Fibroblast of skin of right biceps (primary cell): ENCODE measurements around the gene PTPRK.
A peak's percentile ranks its signal among the peaks of the same experiment; 100 is the strongest.
"Not testable (repeated sequence)": the region's sequence is repeated elsewhere in the genome, so short reads cannot be mapped to it uniquely, and the experiment has no call there.

Source experiments
- DNase-seq: peaks from one replicate; pipeline ENCODE4 v3.0.0-alpha.2; 2013

Gene PTPRK

DNA sequence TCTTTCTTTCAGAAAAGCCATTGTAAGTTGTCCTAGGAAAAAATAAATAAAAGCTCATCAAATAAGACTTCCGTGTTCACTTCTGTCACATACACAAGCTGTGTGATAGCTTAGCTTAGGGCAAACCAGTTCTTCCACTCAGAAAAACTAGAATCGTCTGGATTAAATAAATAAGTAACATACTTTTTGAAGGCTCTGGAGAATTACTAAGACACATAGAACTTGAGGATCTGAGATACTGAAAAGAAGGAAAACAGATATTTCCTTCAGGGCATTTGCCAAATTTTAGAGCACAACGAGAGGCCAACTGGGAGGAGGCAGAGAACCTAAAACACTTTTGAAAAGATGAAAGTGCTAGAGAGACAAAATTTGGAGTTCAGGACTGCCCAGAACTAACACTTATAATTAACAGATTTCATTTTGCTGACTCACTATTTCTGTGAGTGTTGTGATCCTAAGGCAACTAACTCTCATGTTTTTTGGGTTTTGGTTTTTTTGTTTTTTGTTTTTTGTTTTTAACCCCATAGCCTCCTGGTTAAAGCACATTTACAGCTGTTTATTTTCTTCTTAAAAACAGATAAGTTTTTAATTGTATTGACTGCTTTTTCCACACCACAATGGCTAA lies 580.8 kb downstream of the PTPRK start:
- DNase-seq = peak; percentile 15

DNA sequence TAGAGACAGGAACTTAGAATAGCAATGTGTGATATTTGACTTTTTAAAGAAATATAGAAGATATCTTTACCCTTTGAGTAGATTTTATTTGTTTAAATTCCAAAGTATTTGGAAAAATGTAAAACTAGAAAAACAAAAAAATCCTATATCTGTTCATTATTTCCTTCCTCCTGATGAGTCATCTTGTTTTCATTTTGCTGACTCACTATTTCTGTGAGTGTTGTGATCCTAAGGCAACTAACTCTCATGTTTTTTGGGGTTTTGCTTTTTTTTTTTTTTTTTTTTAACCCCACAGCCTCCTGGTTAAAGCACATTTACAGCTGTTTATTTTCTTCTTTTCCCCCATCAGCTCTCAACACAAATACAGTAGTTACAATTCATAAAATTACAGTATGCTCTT lies 581.7 kb downstream of the PTPRK start:
- DNase-seq = peak; percentile 76

GRCh38 chr6:127937747-127938146 lies 582.7 kb downstream of the PTPRK start:
- DNase-seq = no peak

DNA sequence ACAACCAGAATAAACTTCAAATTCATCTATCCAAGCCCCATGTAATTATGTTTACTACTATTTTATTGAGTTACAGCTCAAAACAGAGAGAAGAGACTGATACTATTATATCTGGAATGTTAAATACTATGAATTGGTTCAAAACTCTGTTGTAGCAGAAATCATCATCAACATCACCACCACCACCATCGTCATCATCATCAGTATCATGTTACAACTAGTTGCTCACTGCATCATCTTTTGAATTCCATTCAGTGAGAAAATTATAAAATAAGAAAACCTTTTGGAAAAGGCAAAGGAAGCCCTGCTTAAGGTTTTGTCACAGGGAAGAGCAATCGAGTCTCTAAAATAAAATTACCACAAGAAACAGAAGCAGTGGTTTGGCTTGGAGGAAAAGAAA lies 583.3 kb downstream of the PTPRK start:
- DNase-seq = peak; percentile 22

DNA sequence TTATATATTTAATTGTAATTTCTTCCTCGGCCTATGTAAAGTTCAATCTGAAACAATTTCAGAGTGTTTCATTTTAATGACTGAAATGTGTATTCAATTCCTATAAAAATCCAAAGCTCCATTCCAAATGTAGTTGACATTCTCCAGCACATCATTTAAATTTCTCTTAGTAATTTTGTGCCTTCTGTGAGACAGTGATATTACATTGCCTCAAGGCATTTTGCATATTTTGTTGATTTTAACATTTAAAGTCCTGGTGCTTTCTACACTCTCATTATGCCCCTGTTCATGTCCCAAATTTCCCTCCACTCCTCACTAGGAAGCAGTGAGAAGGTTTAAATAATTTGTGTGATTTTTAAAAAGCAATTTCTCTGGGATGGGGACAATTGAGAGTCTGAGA lies 585.4 kb downstream of the PTPRK start:
- no peak for DNase-seq

DNA sequence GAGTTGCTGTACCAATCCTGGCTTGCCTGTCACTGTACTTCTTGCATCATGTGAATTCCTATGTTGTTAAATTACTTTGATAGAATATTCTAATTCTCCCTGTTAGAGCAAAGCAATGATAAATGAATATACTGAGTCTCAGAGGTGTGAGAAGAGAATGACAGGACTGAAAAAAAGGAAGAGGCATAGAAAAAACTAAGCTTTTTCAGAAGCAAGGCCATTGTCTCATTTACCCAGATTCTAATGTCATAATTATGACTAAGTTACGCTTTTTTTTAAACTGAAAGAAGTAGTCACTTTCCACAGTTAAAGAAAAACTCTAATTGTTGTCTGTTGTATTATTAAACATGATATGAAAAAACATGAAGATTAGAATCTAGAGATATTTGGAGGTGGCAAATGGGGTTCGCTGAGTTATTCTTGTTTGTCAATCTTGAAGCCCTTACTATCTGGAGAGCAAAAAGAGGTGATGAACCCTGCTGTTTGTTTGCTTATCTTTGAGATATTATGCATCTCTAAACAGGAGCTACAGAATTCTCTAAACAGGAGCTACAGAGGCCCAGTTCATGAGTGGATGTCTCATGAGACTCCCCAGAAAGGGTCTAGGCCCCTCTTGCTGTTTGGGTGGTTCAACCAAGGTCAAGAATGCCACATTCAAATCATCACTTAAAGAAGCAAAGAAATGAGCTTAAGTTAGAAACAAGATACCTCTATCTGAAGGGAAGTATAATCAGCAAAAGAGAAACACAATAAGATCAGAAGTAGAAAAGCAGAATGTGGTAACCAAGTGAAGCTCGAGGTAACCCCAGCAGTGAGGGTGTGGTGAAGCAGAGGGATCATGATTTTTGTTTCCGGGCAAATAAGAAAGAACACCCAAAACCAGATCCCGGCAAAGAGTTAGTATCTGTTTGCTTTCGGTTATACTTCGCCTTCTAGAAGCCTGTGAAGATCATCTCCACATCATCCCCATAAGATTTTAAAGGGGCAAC lies 586.3 kb downstream of the PTPRK start:
- DNase-seq = no peak

- DNase-seq = no peak
Measured at GRCh38 chr6:127933137-127933536, 587.3 kb downstream of the PTPRK start.

GRCh38 chr6:127932708-127933107 lies 587.7 kb downstream of the PTPRK start:
- DNase-seq = no peak

DNA sequence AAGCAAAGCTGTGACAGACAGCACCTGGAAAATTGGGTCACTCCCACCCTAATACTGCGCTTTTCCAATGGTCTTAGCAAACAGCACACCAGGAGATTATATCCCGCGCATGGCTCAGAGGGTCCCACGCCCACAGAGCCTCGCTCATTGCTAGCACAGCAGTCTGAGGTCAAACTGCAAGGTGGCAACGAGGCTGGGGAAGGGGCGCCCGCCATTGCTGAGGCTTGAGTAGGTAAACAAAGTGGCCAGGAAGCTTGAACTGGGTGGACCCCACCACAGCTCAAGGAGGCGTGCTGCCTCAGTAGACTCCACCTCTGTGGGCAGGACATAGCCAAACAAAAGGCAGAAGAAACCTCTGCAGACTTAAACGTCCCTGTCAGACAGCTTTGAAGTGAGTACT lies 594.0 kb downstream of the PTPRK start:
- DNase-seq = not testable (repeated sequence)

- no peak for DNase-seq
Measured at GRCh38 chr6:127924440-127924839, 596.0 kb downstream of the PTPRK start.

DNA sequence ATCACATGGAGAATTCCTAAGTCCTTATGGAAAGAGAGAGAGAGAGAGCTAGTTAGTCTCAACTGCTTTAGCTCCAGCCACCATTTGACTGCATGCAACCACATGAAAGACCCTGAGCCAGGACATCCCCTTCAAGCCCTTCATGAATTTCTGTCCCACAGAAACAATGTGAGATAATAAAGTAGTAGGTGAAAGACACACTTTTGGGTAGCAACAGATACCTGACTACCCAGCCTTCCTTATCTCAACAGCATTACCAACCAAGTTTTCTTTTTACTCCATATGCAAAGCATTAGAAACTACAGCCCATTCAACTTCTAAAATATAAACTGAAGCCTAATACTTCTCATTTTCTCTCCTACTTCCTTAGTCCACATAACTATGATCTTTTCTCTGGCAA lies 596.4 kb downstream of the PTPRK start:
- no peak for DNase-seq

- no peak for DNase-seq
Measured at GRCh38 chr6:127923135-127923534, 597.3 kb downstream of the PTPRK start.

DNA sequence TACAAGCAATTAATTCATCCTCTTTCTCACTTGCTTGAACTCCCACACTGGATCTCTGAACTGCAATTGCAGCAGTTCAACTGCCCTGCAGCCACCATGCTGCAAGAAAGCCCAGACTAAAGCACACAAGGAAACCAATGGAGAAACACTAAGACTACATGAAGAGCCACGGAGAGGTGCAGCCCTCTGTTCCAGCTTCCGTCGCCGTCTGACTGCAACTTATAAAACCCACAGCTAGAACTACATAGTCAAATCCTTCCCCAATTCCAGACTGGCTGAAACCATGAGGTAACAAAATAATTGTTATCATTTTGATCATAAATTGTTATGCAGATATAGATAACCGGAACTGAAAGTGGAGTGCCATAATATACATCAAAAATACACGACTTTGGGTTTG lies 598.4 kb downstream of the PTPRK start:
- no peak for DNase-seq

GRCh38 chr6:127920804-127921203 lies 599.6 kb downstream of the PTPRK start:
- DNase-seq = no peak
